GM12878 (cell line): Measurements from ENCODE around the gene ODF2L. TPM values are rescaled to one million over a fixed set of nuclear protein-coding genes. Genes with fewer than 3 reads are reported as not detected.
"Not testable (repeated sequence)": the region's sequence is repeated elsewhere in the genome, so short reads cannot be mapped to it uniquely, and the experiment has no call there.

Experiments
- ATAC-seq: fragments of 200-7000 bp; cut with Tn5 transposase; 3 replicates; pipeline ENCODE4 v1.9.1; 2020; ENCODE audit warnings: mild to moderate bottlenecking, moderate library complexity
- BruUV-seq: library from RNA; stranded (reverse); fragments of 400-500 nt; replicated peaks from 2 replicates; lab custom pipeline; 2021; lab: Mats Ljungman, UMichigan
- CTCF ChIA-PET: fragments of 300-600 bp; sonication (Branson Sonifier 250); formaldehyde crosslinking; extraction: SDS; loops from one replicate; lab custom pipeline; 2021; ENCODE audit warnings: inconsistent platforms; lab: Yijun Ruan, JAX
- POLR2A ChIA-PET: fragments of 350-600 bp; formaldehyde crosslinking; extraction: SDS; loops from one replicate; lab custom pipeline; 2021; ENCODE audit warnings: inconsistent platforms; lab: Charles Lee
- RAD21 ChIA-PET: fragments of 300-600 bp; sonication (Branson Sonifier 250); formaldehyde crosslinking; loops from one replicate; lab custom pipeline; 2023; ENCODE audit warnings: antibody characterized with exemption; ENCODE audit not compliant: unreplicated experiment; lab: Charles Lee
- SMC1A ChIA-PET: fragments of 300-600 bp; sonication (Branson Sonifier 250); formaldehyde crosslinking; loops from one replicate; lab custom pipeline; 2023; ENCODE audit not compliant: unreplicated experiment, uncharacterized antibody; lab: Charles Lee
- DNase-seq: peaks from one replicate; pipeline ENCODE4 v3.0.0-alpha.2; 2011; ENCODE audit warnings: low read depth, low spot score
- FAIRE-seq: peaks from 3 replicates; lab custom pipeline; 2011; peaks lifted over from hg19 to GRCh38; lab: Jason Lieb, UNC
- H2AFZ ChIP-seq: 2 replicates; pipeline ENCODE4 v1.6.0; 2011; ENCODE audit warnings: low read depth, low read length, control low read depth; ENCODE audit not compliant: control insufficient read depth
- H3K27ac ChIP-seq: 2 replicates; pipeline ENCODE4 v1.5.1; 2011; ENCODE audit warnings: control low read depth; ENCODE audit not compliant: control insufficient read depth, insufficient read depth
- H3K27me3 ChIP-seq, 2 experiments: replicated peaks in 1 of 2; 2 replicates each; pipeline versions ENCODE4 v1.6.0 to v1.6.1; 2011; ENCODE audit warnings: low read length in 1 of 2; ENCODE audit not compliant: control insufficient read depth in 2 of 2, insufficient read depth in 2 of 2
- H3K36me3 ChIP-seq, 2 experiments: 2 replicates each; pipeline ENCODE4 v1.5.1; 2011; ENCODE audit warnings: low read length in 1 of 2; ENCODE audit not compliant: control insufficient read depth in 2 of 2, insufficient read depth in 2 of 2
- H3K4me1 ChIP-seq: 2 replicates; pipeline ENCODE4 v1.6.1; 2011; ENCODE audit warnings: mild to moderate bottlenecking, low read length, moderate library complexity, mixed read lengths; ENCODE audit not compliant: control insufficient read depth, insufficient read depth
- H3K4me2 ChIP-seq: 2 replicates; pipeline ENCODE4 v1.6.0; 2011; ENCODE audit warnings: control low read depth; ENCODE audit not compliant: control insufficient read depth, insufficient read depth
- H3K4me3 ChIP-seq: fragments of 200-600 bp; sonication (generic); 2 replicates; pipeline ENCODE4 v1.5.1; 2016
- H3K79me2 ChIP-seq: 2 replicates; pipeline ENCODE4 v1.6.0; 2011; ENCODE audit warnings: low read length; ENCODE audit not compliant: control insufficient read depth, insufficient read depth
- H3K9ac ChIP-seq: 2 replicates; pipeline ENCODE4 v1.8.0; 2011; ENCODE audit warnings: low read length, control low read depth, mixed read lengths; ENCODE audit not compliant: control insufficient read depth, insufficient read depth
- H3K9me3 ChIP-seq: replicated peaks from 3 replicates; pipeline ENCODE4 v1.5.1; 2011; ENCODE audit warnings: mild to moderate bottlenecking, low read length; ENCODE audit not compliant: control insufficient read depth, insufficient read depth
- H4K20me1 ChIP-seq: 2 replicates; pipeline ENCODE4 v1.6.0; 2011; ENCODE audit not compliant: control insufficient read depth, insufficient read depth
- CREM ChIP-seq: IDR thresholded peaks from 2 replicates; pipeline ENCODE4 v1.6.1; 2014; ENCODE audit warnings: antibody characterized with exemption, low read depth
- RBBP5 ChIP-seq: fragments of 200-600 bp; sonication (generic); conservative IDR thresholded peaks from 2 replicates; pipeline ENCODE4 v1.6.1; 2016
- SUPT20H ChIP-seq: IDR thresholded peaks from 2 replicates; pipeline ENCODE4 v1.6.1; 2011; ENCODE audit warnings: low read depth, mild to moderate bottlenecking, low read length, moderate library complexity, borderline replicate concordance; ENCODE audit not compliant: control insufficient read depth
- WGBS: methylation state at CpG from one replicate; pipeline ENCODE4 v1.1.6; 2016; ENCODE audit warnings: low lambda C conversion rate; ENCODE audit not compliant: insufficient replicate concordance, insufficient coverage; ENCODE audit errors: missing lambda C conversion rate; 5-methylcytosine and 5-hydroxymethylcytosine counted together
- in situ Hi-C: fragments of 300-500 bp; cut with MboI; formaldehyde crosslinking; loops from 9 replicates; pipeline ENCODE4 v1.14.3; 2018; ENCODE audit warnings: mixed read lengths
- intact Hi-C: fragments of 100-400 bp; cut with micrococcal nuclease; formaldehyde crosslinking; loops from one replicate; pipeline ENCODE4 v1.14.2; 2022; ENCODE audit not compliant: unreplicated experiment
- polyA plus RNA-seq, 11 experiments: library from polyadenylated mRNA; depleted of rRNA in 4 of 11; unstranded in 6 of 11; stranded (reverse) in 5 of 11; fragments of >200 nt; fragmentation: Nextera tagmentation in 4 of 11; fragmentation: Illumina TruSeq in 1 of 11; extraction: Ambion mirVana in 4 of 11; extraction: Trizol in 1 of 11; gene quantifications; 1 replicate in 1 of 11; 2 replicates in 10 of 11; pipeline versions ENCODE4 v1.2.1 to v1.2.3, GENCODE V29; 2011 to 2016; ENCODE audit warnings: inconsistent platforms in 2 of 11, missing spikeins in 2 of 11, low read depth in 1 of 11
- total RNA-seq, 4 experiments: library from RNA; depleted of rRNA in 3 of 4; stranded (reverse); fragments of >200 nt in 3 of 4; fragmentation: Illumina TruSeq in 1 of 4; extraction: Trizol in 1 of 4; gene quantifications; 2 replicates each; pipeline versions ENCODE4 v1.2.1 to v1.2.3, GENCODE V29; 2013 to 2021
- TF ChIP-seq, protein P1 (sequence below): fragments of 150-350 bp; IDR thresholded peaks from 2 replicates; pipeline ENCODE4 v1.6.1; 2016; ENCODE audit warnings: low read depth, low read length
- TF ChIP-seq, protein P2 (sequence below): fragments of 450-650 bp; IDR thresholded peaks from 2 replicates; pipeline ENCODE4 v1.6.1; 2017; ENCODE audit warnings: antibody characterized with exemption, mild to moderate bottlenecking, moderate library complexity

Gene ODF2L
- total and polyA plus RNA-seq, 10 of the 15 experiments (the other 5 are each of a cell fraction or from before 2014, with no cell fraction given): 10.4 to 29.5 (median 18.5) TPM

DNA sequence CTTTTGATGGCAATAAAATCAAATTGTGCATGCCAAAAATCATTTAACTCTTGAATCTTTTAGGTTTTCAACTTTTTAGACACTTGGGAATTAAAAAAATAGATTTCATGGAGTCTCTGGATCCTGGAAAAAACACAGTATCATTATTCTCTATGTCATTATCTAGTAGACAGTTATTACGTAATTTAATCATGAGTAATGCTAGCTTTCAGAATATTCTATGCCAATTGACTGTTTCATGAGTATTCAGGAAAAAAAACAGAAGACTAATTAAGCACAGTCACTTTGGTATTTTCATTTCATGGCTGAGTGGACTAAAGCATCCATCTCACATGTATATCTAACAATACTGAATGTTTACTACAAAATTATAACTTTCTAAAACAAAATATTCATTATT lies 44.0 kb downstream of the ODF2L start:
- in situ Hi-C loops: no loop called here
- no peaks in the 10 kb centered on the region for H3K27me3 ChIP-seq
- no peak for ATAC-seq
- H3K4me1 ChIP-seq: no peaks in the 10 kb centered on the region
- no peaks in the 10 kb centered on the region for H3K79me2 ChIP-seq
- no peak overlapping the region for H2AFZ ChIP-seq
- 100% methylated on average over 1 of the region's 1 CpG for WGBS
- H3K4me2 ChIP-seq: no peak overlapping the region
- no TSS peak for BruUV-seq
- TF ChIP-seq RBBP5 (no peak), SUPT20H (no peak), CREM (no peak)
- TF ChIP-seq, protein P1, sequence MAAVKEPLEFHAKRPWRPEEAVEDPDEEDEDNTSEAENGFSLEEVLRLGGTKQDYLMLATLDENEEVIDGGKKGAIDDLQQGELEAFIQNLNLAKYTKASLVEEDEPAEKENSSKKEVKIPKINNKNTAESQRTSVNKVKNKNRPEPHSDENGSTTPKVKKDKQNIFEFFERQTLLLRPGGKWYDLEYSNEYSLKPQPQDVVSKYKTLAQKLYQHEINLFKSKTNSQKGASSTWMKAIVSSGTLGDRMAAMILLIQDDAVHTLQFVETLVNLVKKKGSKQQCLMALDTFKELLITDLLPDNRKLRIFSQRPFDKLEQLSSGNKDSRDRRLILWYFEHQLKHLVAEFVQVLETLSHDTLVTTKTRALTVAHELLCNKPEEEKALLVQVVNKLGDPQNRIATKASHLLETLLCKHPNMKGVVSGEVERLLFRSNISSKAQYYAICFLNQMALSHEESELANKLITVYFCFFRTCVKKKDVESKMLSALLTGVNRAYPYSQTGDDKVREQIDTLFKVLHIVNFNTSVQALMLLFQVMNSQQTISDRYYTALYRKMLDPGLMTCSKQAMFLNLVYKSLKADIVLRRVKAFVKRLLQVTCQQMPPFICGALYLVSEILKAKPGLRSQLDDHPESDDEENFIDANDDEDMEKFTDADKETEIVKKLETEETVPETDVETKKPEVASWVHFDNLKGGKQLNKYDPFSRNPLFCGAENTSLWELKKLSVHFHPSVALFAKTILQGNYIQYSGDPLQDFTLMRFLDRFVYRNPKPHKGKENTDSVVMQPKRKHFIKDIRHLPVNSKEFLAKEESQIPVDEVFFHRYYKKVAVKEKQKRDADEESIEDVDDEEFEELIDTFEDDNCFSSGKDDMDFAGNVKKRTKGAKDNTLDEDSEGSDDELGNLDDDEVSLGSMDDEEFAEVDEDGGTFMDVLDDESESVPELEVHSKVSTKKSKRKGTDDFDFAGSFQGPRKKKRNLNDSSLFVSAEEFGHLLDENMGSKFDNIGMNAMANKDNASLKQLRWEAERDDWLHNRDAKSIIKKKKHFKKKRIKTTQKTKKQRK: no peak
- TF ChIP-seq, protein P2, sequence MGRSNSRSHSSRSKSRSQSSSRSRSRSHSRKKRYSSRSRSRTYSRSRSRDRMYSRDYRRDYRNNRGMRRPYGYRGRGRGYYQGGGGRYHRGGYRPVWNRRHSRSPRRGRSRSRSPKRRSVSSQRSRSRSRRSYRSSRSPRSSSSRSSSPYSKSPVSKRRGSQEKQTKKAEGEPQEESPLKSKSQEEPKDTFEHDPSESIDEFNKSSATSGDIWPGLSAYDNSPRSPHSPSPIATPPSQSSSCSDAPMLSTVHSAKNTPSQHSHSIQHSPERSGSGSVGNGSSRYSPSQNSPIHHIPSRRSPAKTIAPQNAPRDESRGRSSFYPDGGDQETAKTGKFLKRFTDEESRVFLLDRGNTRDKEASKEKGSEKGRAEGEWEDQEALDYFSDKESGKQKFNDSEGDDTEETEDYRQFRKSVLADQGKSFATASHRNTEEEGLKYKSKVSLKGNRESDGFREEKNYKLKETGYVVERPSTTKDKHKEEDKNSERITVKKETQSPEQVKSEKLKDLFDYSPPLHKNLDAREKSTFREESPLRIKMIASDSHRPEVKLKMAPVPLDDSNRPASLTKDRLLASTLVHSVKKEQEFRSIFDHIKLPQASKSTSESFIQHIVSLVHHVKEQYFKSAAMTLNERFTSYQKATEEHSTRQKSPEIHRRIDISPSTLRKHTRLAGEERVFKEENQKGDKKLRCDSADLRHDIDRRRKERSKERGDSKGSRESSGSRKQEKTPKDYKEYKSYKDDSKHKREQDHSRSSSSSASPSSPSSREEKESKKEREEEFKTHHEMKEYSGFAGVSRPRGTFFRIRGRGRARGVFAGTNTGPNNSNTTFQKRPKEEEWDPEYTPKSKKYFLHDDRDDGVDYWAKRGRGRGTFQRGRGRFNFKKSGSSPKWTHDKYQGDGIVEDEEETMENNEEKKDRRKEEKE: no peak
- ChIA-PET RAD21 (no interaction called here), CTCF (no interaction called here), POLR2A (no interaction called here), SMC1A (interaction anchor here (0.6 kb wide), 1 partner anchor 121 kb away, joined by 3 read pairs; no protein-coding TSS in a partner anchor)
- no peak for FAIRE-seq
- intact Hi-C loops: no loop called here
- no peaks in the 10 kb centered on the region for H4K20me1 ChIP-seq
- H3K4me3 ChIP-seq: no peak overlapping the region
- no peak for DNase-seq
- peaks cover 0 to 3% of the 10 kb centered on the region in 2 experiments; a peak in 1 of 4 replicates for H3K36me3 ChIP-seq
- no peaks in the 10 kb centered on the region for H3K9me3 ChIP-seq
- H3K27ac ChIP-seq: no peak overlapping the region
- H3K9ac ChIP-seq: no peak overlapping the region

DNA sequence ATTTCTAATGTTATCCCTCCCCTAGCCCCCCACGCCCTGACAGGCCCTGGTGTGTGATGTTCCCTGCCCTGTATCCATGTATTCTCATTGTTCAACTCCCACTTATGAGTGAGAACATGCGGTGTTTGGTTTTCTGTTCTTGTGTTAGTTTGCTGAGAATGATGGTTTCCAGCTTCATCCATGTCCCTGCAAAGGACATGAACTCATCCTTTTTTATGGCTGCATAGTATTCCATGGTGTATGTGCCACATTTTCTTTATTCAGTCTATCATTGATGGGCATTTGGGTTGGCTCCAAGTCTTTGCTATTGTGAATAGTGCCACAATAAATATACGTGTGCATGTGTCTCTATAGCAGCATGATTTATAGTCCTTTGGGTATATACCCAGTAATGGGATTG lies 45.9 kb downstream of the ODF2L start:
- ATAC-seq, BruUV-seq, H3K36me3 ChIP-seq, H3K4me1 ChIP-seq, in situ Hi-C loops, H2AFZ ChIP-seq, CTCF ChIA-PET, FAIRE-seq, H3K4me3 ChIP-seq, H4K20me1 ChIP-seq, H3K27ac ChIP-seq, H3K27me3 ChIP-seq, DNase-seq, SMC1A ChIA-PET, intact Hi-C loops, H3K9ac ChIP-seq, POLR2A ChIA-PET, RAD21 ChIA-PET, H3K79me2 ChIP-seq, H3K9me3 ChIP-seq, H3K4me2 ChIP-seq: not testable (repeated sequence)
- WGBS: 67% methylated on average over 3 of the region's 3 CpGs
